WTC11 (cell line): ENCODE measurements around the gene NRG2. TPM values are rescaled to one million over a fixed set of nuclear protein-coding genes. Genes with fewer than 3 reads are reported as not detected.

Source experiments
- ATAC-seq: fragments of 200-7000 bp; cut with Tn5 transposase; 2 replicates; pipeline ENCODE4 v1.10.0; 2021; ENCODE audit warnings: mild to moderate bottlenecking, moderate library complexity
- CTCF ChIA-PET: fragments of 300-600 bp; sonication (Branson Sonifier 250); formaldehyde crosslinking; loops from one replicate; lab custom pipeline; 2021; ENCODE audit warnings: antibody characterized with exemption; lab: Charles Lee
- POLR2A ChIA-PET: fragments of 350-600 bp; sonication (Branson Sonifier 250); formaldehyde crosslinking; loops from one replicate; lab custom pipeline; 2021; ENCODE audit warnings: antibody characterized with exemption; lab: Charles Lee
- DNase-seq: peaks from one replicate; pipeline ENCODE4 v3.0.0; 2021; ENCODE audit warnings: low spot score
- H3K27ac Mint-ChIP-seq: 2 replicates; pipeline ENCODE4 v1.8.0; 2021; ENCODE audit warnings: mixed read lengths
- H3K27me3 Mint-ChIP-seq: 2 replicates; pipeline ENCODE4 v1.8.0; 2021; ENCODE audit warnings: low read depth, mild to moderate bottlenecking, moderate library complexity, mixed read lengths
- H3K36me3 Mint-ChIP-seq: 2 replicates; pipeline ENCODE4 v1.8.0; 2021; ENCODE audit warnings: mixed read lengths
- H3K4me1 Mint-ChIP-seq: 2 replicates; pipeline ENCODE4 v1.8.0; 2022; ENCODE audit warnings: mixed read lengths
- H3K4me3 Mint-ChIP-seq: 2 replicates; pipeline ENCODE4 v1.8.0; 2021; ENCODE audit warnings: mild to moderate bottlenecking, moderate library complexity, mixed read lengths
- H3K9me3 Mint-ChIP-seq: 2 replicates; pipeline ENCODE4 v1.8.0; 2021; ENCODE audit warnings: mixed read lengths
- ATF2 ChIP-seq: sonication (generic); formaldehyde crosslinking; IDR thresholded peaks from 2 replicates; pipeline ENCODE4 v1.8.1; 2022; ENCODE audit warnings: low read depth, missing genetic modification reagents, borderline replicate concordance
- E2F1 ChIP-seq: sonication (generic); formaldehyde crosslinking; IDR thresholded peaks from 2 replicates; pipeline ENCODE4 v1.8.0; 2022; ENCODE audit warnings: mild to moderate bottlenecking, missing genetic modification reagents
- E2F4 ChIP-seq: sonication (generic); formaldehyde crosslinking; IDR thresholded peaks from 2 replicates; pipeline ENCODE4 v1.8.1; 2022; ENCODE audit warnings: low read depth, mild to moderate bottlenecking, moderate library complexity, missing genetic modification reagents, borderline replicate concordance
- EMX1 ChIP-seq: fragments of 250-450 bp; sonication (Bioruptor Pico); IDR thresholded peaks from 2 replicates; pipeline ENCODE4 v1.8.0; 2021; ENCODE audit warnings: mild to moderate bottlenecking
- ETV6 ChIP-seq: sonication (generic); formaldehyde crosslinking; IDR thresholded peaks from 2 replicates; pipeline ENCODE4 v1.8.1; 2022; ENCODE audit warnings: mild to moderate bottlenecking, missing genetic modification reagents
- FOXK1 ChIP-seq: sonication (generic); formaldehyde crosslinking; IDR thresholded peaks from 2 replicates; pipeline ENCODE4 v1.8.0; 2022; ENCODE audit warnings: mild to moderate bottlenecking, moderate library complexity, missing genetic modification reagents
- FOXP1 ChIP-seq: sonication (generic); formaldehyde crosslinking; IDR thresholded peaks from 2 replicates; pipeline ENCODE4 v1.8.0; 2022; ENCODE audit warnings: missing genetic modification reagents, mild to moderate bottlenecking, moderate library complexity, borderline replicate concordance
- FOXP4 ChIP-seq: sonication (generic); formaldehyde crosslinking; IDR thresholded peaks from 2 replicates; pipeline ENCODE4 v1.8.0; 2022; ENCODE audit warnings: mild to moderate bottlenecking, missing genetic modification reagents
- GABPB1 ChIP-seq: sonication (generic); formaldehyde crosslinking; IDR thresholded peaks from 2 replicates; pipeline ENCODE4 v1.8.1; 2023; ENCODE audit warnings: mild to moderate bottlenecking, missing genetic modification reagents
- IRF1 ChIP-seq: sonication (generic); formaldehyde crosslinking; IDR thresholded peaks from 2 replicates; pipeline ENCODE4 v1.8.0; 2023; ENCODE audit warnings: missing genetic modification reagents
- JAZF1 ChIP-seq: fragments of 250-450 bp; sonication (Bioruptor Pico); IDR thresholded peaks from 2 replicates; pipeline ENCODE4 v1.9.0; 2021; ENCODE audit warnings: moderate library complexity, mild to moderate bottlenecking, inconsistent platforms
- MXD4 ChIP-seq: fragments of 250-450 bp; sonication (Bioruptor Pico); IDR thresholded peaks from 2 replicates; pipeline ENCODE4 v1.8.0; 2021; ENCODE audit warnings: mild to moderate bottlenecking, moderate library complexity, borderline replicate concordance
- NR1H2 ChIP-seq: sonication (generic); formaldehyde crosslinking; IDR thresholded peaks from 2 replicates; pipeline ENCODE4 v1.9.0; 2021; ENCODE audit warnings: mild to moderate bottlenecking, moderate library complexity, missing genetic modification reagents
- PRDM15 ChIP-seq: sonication (generic); formaldehyde crosslinking; IDR thresholded peaks from 2 replicates; pipeline ENCODE4 v1.8.0; 2022; ENCODE audit warnings: missing genetic modification reagents
- PRRX2 ChIP-seq: fragments of 250-450 bp; sonication (Bioruptor Pico); IDR thresholded peaks from 2 replicates; pipeline ENCODE4 v1.8.0; 2021; ENCODE audit warnings: mild to moderate bottlenecking
- RORB ChIP-seq: fragments of 250-450 bp; sonication (Bioruptor Pico); IDR thresholded peaks from 2 replicates; pipeline ENCODE4 v1.9.0; 2021; ENCODE audit warnings: mild to moderate bottlenecking
- USF1 ChIP-seq: sonication (generic); formaldehyde crosslinking; IDR thresholded peaks from 2 replicates; pipeline ENCODE4 v1.8.0; 2022; ENCODE audit warnings: mild to moderate bottlenecking, missing genetic modification reagents
- ZMAT4 ChIP-seq: fragments of 250-450 bp; sonication (Bioruptor Pico); IDR thresholded peaks from 2 replicates; pipeline ENCODE4 v1.9.0; 2021; ENCODE audit warnings: mild to moderate bottlenecking
- ZNF121 ChIP-seq: sonication (generic); formaldehyde crosslinking; IDR thresholded peaks from 2 replicates; pipeline ENCODE4 v1.8.0; 2023; ENCODE audit warnings: missing genetic modification reagents
- ZNF263 ChIP-seq: sonication (generic); formaldehyde crosslinking; IDR thresholded peaks from 2 replicates; pipeline ENCODE4 v1.8.1; 2022; ENCODE audit warnings: low read depth, mild to moderate bottlenecking, moderate library complexity, missing genetic modification reagents
- total RNA-seq: library from RNA; stranded (reverse); gene quantifications from 3 replicates; pipeline ENCODE4 v1.2.3, GENCODE V29; 2021

Gene NRG2
- total RNA-seq, 1 experiment from 2014 or later, result 0.44 TPM

GRCh38 chr5:139870677-139871076 lies 172.4 kb downstream of the NRG2 start:
- Mint-ChIP-seq H3K4me1 (peaks cover 12% of the 10 kb centered on the region), H3K36me3 (0 out of 2 replicates have a peak, but pooled peaks cover 2% of the 10 kb centered on the region), H3K27me3 (no peaks in the 10 kb centered on the region; the same call in 1 of the 2 replicates), H3K27ac (no peak overlapping the region), H3K9me3 (peaks cover 4% of the 10 kb centered on the region), H3K4me3 (no peak overlapping the region)
- CTCF ChIA-PET, result interaction anchor here (0.9 to 2.0 kb wide), 3 partner anchors 84 to 275 kb away, joined by 4 to 15 read pairs (median 7); no protein-coding TSS in a partner anchor
- POLR2A ChIA-PET, result no interaction called here
- no peak for DNase-seq
- ATAC-seq, result no peak
- TF ChIP-seq USF1 (CRISPR knock-in tag), result no peak
- TF ChIP-seq FOXK1 (CRISPR knock-in tag), result no peak
- TF ChIP-seq NR1H2, result no peak
- TF ChIP-seq JAZF1, result no peak
- no peak for TF ChIP-seq ATF2 (CRISPR knock-in tag)
- TF ChIP-seq FOXP1 (CRISPR knock-in tag), result no peak
- no peak for TF ChIP-seq E2F4 (CRISPR knock-in tag)
- no peak for TF ChIP-seq ZNF121 (CRISPR knock-in tag)

GRCh38 chr5:139869042-139869790 lies 173.9 kb downstream of the NRG2 start:
- DNase-seq (no peak), ATAC-seq (no peak)
- no peaks in the 10 kb centered on the region for H3K36me3 Mint-ChIP-seq
- H3K4me3 Mint-ChIP-seq, result no peak overlapping the region
- POLR2A ChIA-PET, result no interaction called here
- peaks cover 3% of the 10 kb centered on the region for H3K27me3 Mint-ChIP-seq
- CTCF ChIA-PET, result interaction anchor here (0.8 to 2.0 kb wide), 4 partner anchors 81 to 100 kb away, joined by 3 to 15 read pairs (median 3); no protein-coding TSS in a partner anchor
- no peak overlapping the region for H3K27ac Mint-ChIP-seq
- H3K4me1 Mint-ChIP-seq, result peaks cover 17% of the 10 kb centered on the region
- H3K9me3 Mint-ChIP-seq, result no peaks in the 10 kb centered on the region
- no peak for TF ChIP-seq RORB (CRISPR knock-in tag)
- no peak for TF ChIP-seq IRF1 (CRISPR knock-in tag)
- no peak for TF ChIP-seq E2F1 (CRISPR knock-in tag)

- Mint-ChIP-seq H3K4me3 (no peak overlapping the region), H3K4me1 (peaks cover 12% of the 10 kb centered on the region), H3K9me3 (no peaks in the 10 kb centered on the region), H3K27ac (no peak overlapping the region), H3K36me3 (no peaks in the 10 kb centered on the region), H3K27me3 (peaks cover 3% of the 10 kb centered on the region)
- DNase-seq (no peak), ATAC-seq (no peak)
- ChIA-PET POLR2A (interaction anchor here (0.5 kb wide), 1 partner anchor 112 kb away, joined by 3 read pairs; no protein-coding TSS in a partner anchor), CTCF (interaction anchor here (3.3 kb wide), 1 partner anchor 101 kb away, joined by 19 read pairs; no protein-coding TSS in a partner anchor)
- TF ChIP-seq ZNF263 (CRISPR knock-in tag), result no peak
- TF ChIP-seq EMX1 (CRISPR knock-in tag), result no peak
- no peak for TF ChIP-seq PRRX2
- TF ChIP-seq GABPB1 (CRISPR knock-in tag), result no peak
- TF ChIP-seq PRDM15, result no peak
- no peak for TF ChIP-seq ETV6 (CRISPR knock-in tag)
- no peak for TF ChIP-seq ZMAT4 (CRISPR knock-in tag)
- no peak for TF ChIP-seq FOXP4
- TF ChIP-seq JAZF1, result no peak
- TF ChIP-seq MXD4 (CRISPR knock-in tag), result no peak
Measured at GRCh38 chr5:139867581-139867980, 175.5 kb downstream of the NRG2 start.
